ENCODE measurements around the gene FAM168B.

DNA sequence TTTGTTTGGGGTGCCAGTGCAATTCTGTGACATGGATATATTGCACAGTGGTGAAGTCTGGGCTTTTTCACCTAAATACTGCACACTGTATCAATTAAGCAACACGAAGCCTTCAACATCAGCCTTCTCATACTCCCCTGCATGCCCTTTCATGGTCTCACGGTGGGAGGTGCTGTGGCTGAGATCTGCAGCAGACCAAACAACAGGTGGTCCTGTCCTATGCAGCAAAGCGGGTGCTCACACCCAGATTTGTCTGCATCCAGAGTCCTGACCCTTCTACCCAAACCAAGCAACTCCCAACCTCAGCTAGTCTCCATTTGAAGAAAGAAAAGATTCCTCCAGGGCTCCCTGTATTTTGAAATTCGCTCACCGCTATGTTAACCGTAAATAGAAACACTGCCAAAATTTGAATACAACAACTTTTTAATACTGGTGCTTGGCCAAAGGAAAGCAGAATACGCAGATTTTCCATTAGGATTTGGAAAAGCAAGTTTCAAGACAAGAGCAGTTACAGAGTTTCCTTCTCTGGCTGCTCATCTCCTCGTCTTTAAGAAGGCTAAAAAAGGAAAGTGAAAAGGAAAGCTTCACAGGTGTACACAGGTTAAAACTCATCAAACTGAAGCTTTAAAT, 34.9 kb downstream of the FAM168B start:
- TF ChIP-seq YY1 (IDR thresholded peaks at IDR 0.05; ENCODE audit: insufficient read depth, insufficient replicate concordance, low read depth, low read length): no peak
- TF ChIP-seq, protein P1, sequence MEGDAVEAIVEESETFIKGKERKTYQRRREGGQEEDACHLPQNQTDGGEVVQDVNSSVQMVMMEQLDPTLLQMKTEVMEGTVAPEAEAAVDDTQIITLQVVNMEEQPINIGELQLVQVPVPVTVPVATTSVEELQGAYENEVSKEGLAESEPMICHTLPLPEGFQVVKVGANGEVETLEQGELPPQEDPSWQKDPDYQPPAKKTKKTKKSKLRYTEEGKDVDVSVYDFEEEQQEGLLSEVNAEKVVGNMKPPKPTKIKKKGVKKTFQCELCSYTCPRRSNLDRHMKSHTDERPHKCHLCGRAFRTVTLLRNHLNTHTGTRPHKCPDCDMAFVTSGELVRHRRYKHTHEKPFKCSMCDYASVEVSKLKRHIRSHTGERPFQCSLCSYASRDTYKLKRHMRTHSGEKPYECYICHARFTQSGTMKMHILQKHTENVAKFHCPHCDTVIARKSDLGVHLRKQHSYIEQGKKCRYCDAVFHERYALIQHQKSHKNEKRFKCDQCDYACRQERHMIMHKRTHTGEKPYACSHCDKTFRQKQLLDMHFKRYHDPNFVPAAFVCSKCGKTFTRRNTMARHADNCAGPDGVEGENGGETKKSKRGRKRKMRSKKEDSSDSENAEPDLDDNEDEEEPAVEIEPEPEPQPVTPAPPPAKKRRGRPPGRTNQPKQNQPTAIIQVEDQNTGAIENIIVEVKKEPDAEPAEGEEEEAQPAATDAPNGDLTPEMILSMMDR (CRISPR knock-in tag; IDR thresholded peaks at IDR 0.05): no peak
- TF ChIP-seq, protein P2, sequence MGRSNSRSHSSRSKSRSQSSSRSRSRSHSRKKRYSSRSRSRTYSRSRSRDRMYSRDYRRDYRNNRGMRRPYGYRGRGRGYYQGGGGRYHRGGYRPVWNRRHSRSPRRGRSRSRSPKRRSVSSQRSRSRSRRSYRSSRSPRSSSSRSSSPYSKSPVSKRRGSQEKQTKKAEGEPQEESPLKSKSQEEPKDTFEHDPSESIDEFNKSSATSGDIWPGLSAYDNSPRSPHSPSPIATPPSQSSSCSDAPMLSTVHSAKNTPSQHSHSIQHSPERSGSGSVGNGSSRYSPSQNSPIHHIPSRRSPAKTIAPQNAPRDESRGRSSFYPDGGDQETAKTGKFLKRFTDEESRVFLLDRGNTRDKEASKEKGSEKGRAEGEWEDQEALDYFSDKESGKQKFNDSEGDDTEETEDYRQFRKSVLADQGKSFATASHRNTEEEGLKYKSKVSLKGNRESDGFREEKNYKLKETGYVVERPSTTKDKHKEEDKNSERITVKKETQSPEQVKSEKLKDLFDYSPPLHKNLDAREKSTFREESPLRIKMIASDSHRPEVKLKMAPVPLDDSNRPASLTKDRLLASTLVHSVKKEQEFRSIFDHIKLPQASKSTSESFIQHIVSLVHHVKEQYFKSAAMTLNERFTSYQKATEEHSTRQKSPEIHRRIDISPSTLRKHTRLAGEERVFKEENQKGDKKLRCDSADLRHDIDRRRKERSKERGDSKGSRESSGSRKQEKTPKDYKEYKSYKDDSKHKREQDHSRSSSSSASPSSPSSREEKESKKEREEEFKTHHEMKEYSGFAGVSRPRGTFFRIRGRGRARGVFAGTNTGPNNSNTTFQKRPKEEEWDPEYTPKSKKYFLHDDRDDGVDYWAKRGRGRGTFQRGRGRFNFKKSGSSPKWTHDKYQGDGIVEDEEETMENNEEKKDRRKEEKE (IDR thresholded peaks at IDR 0.05): no peak
- TF ChIP-seq, protein P3, sequence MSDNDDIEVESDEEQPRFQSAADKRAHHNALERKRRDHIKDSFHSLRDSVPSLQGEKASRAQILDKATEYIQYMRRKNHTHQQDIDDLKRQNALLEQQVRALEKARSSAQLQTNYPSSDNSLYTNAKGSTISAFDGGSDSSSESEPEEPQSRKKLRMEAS (IDR thresholded peaks at IDR 0.05): no peak
- no peak for TF ChIP-seq ZNF460 (CRISPR knock-in tag; IDR thresholded peaks at IDR 0.05; ENCODE audit: borderline replicate concordance)
- no peak for TF ChIP-seq MIER2 (CRISPR knock-in tag; IDR thresholded peaks at IDR 0.05)
- TF ChIP-seq, protein P4, sequence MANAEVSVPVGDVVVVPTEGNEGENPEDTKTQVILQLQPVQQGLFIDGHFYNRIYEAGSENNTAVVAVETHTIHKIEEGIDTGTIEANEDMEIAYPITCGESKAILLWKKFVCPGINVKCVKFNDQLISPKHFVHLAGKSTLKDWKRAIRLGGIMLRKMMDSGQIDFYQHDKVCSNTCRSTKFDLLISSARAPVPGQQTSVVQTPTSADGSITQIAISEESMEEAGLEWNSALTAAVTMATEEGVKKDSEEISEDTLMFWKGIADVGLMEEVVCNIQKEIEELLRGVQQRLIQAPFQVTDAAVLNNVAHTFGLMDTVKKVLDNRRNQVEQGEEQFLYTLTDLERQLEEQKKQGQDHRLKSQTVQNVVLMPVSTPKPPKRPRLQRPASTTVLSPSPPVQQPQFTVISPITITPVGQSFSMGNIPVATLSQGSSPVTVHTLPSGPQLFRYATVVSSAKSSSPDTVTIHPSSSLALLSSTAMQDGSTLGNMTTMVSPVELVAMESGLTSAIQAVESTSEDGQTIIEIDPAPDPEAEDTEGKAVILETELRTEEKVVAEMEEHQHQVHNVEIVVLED (CRISPR knock-in tag; IDR thresholded peaks at IDR 0.05; ENCODE audit: borderline replicate concordance): no peak
- TF ChIP-seq, protein P5, sequence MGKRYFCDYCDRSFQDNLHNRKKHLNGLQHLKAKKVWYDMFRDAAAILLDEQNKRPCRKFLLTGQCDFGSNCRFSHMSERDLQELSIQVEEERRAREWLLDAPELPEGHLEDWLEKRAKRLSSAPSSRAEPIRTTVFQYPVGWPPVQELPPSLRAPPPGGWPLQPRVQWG (CRISPR knock-in tag; IDR thresholded peaks at IDR 0.05; ENCODE audit: borderline replicate concordance, low read depth): no peak
- TF ChIP-seq ELF1 (CRISPR knock-in tag; IDR thresholded peaks at IDR 0.05): no peak
- TF ChIP-seq, protein P6, sequence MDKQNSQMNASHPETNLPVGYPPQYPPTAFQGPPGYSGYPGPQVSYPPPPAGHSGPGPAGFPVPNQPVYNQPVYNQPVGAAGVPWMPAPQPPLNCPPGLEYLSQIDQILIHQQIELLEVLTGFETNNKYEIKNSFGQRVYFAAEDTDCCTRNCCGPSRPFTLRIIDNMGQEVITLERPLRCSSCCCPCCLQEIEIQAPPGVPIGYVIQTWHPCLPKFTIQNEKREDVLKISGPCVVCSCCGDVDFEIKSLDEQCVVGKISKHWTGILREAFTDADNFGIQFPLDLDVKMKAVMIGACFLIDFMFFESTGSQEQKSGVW (CRISPR knock-in tag; IDR thresholded peaks at IDR 0.05; ENCODE audit: borderline replicate concordance): no peak
- TF ChIP-seq ZBTB38 (CRISPR knock-in tag; IDR thresholded peaks at IDR 0.05): no peak
- TF ChIP-seq, protein P7, sequence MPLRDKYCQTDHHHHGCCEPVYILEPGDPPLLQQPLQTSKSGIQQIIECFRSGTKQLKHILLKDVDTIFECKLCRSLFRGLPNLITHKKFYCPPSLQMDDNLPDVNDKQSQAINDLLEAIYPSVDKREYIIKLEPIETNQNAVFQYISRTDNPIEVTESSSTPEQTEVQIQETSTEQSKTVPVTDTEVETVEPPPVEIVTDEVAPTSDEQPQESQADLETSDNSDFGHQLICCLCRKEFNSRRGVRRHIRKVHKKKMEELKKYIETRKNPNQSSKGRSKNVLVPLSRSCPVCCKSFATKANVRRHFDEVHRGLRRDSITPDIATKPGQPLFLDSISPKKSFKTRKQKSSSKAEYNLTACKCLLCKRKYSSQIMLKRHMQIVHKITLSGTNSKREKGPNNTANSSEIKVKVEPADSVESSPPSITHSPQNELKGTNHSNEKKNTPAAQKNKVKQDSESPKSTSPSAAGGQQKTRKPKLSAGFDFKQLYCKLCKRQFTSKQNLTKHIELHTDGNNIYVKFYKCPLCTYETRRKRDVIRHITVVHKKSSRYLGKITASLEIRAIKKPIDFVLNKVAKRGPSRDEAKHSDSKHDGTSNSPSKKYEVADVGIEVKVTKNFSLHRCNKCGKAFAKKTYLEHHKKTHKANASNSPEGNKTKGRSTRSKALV (CRISPR knock-in tag; IDR thresholded peaks at IDR 0.05): no peak
- TF ChIP-seq, protein P8, sequence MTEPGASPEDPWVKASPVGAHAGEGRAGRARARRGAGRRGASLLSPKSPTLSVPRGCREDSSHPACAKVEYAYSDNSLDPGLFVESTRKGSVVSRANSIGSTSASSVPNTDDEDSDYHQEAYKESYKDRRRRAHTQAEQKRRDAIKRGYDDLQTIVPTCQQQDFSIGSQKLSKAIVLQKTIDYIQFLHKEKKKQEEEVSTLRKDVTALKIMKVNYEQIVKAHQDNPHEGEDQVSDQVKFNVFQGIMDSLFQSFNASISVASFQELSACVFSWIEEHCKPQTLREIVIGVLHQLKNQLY (CRISPR knock-in tag; IDR thresholded peaks at IDR 0.05): no peak

All from HepG2 (cell line).